COLO829 (cell line): ENCODE results near the gene SLC16A7.
"Not testable (repeated sequence)": the region's sequence is repeated elsewhere in the genome, so short reads cannot be mapped to it uniquely, and the experiment has no call there.

Source experiments
- DNase-seq: peaks from one replicate; pipeline ENCODE4 v3.0.0; 2012; ENCODE audit warnings: low spot score

SLC16A7 gene

GRCh38 chr12:59595883-59596540 is at the start of gene SLC16A7:
Gene SLC16A7 (plus strand): TSS chr12:59596029. CDS start chr12:59704802, 108,773 bp downstream.
- DNase-seq = peak; percentile 23

- DNase-seq = no peak
These were observed 46.9 kb upstream of the SLC16A7 start for GRCh38 chr12:59548930-59549329.

- no peak for DNase-seq
These were observed 36.1 kb upstream of the SLC16A7 start for GRCh38 chr12:59559696-59560095.

- DNase-seq = no peak
These were observed 25.7 kb upstream of the SLC16A7 start for GRCh38 chr12:59570145-59570544.

GRCh38 chr12:59574406-59574805 is 21.4 kb upstream of the SLC16A7 start:
- no peak for DNase-seq

- no peak for DNase-seq
These were observed 20.0 kb upstream of the SLC16A7 start for GRCh38 chr12:59575826-59576225.

- no peak for DNase-seq
These were observed 17.6 kb upstream of the SLC16A7 start for GRCh38 chr12:59578254-59578653.

- DNase-seq = no peak
These were observed 16.2 kb upstream of the SLC16A7 start for GRCh38 chr12:59579631-59580030.

GRCh38 chr12:59580050-59580449 is 15.8 kb upstream of the SLC16A7 start:
- DNase-seq = no peak

- DNase-seq = no peak
These were observed 12.7 kb upstream of the SLC16A7 start for GRCh38 chr12:59583003-59583712.

GRCh38 chr12:59587710-59588109 is 8.1 kb upstream of the SLC16A7 start:
- DNase-seq = no peak

GRCh38 chr12:59593761-59594160 is 2.1 kb upstream of the SLC16A7 start:
- no peak for DNase-seq

- DNase-seq = no peak
These were observed 807 bp upstream of the SLC16A7 start for GRCh38 chr12:59594943-59595500.

GRCh38 chr12:59595565-59595882 is 305 bp upstream of the SLC16A7 start:
- no peak for DNase-seq

- DNase-seq = no peak
These were observed 1.6 kb downstream of the SLC16A7 start for GRCh38 chr12:59597385-59597781.

GRCh38 chr12:59600171-59600570 is 4.3 kb downstream of the SLC16A7 start:
- DNase-seq = no peak

GRCh38 chr12:59603754-59604153 is 7.9 kb downstream of the SLC16A7 start:
- no peak for DNase-seq

- DNase-seq = not testable (repeated sequence)
These were observed 17.1 kb downstream of the SLC16A7 start for GRCh38 chr12:59612823-59613434.

- no peak for DNase-seq
These were observed 19.8 kb downstream of the SLC16A7 start for GRCh38 chr12:59615392-59616165.

GRCh38 chr12:59619461-59620240 is 23.8 kb downstream of the SLC16A7 start:
- no peak for DNase-seq

GRCh38 chr12:59620326-59620725 is 24.5 kb downstream of the SLC16A7 start:
- DNase-seq = no peak
